HG03432 (cell line): Measurements from ENCODE around the gene POLR3A.

Source experiments
- ATAC-seq: cut with Tn5 transposase; IDR thresholded peaks from one replicate; pipeline ENCODE4 v1.9.1; 2021; ENCODE audit warnings: mild to moderate bottlenecking, moderate library complexity; ENCODE audit not compliant: unreplicated experiment

The POLR3A gene

DNA sequence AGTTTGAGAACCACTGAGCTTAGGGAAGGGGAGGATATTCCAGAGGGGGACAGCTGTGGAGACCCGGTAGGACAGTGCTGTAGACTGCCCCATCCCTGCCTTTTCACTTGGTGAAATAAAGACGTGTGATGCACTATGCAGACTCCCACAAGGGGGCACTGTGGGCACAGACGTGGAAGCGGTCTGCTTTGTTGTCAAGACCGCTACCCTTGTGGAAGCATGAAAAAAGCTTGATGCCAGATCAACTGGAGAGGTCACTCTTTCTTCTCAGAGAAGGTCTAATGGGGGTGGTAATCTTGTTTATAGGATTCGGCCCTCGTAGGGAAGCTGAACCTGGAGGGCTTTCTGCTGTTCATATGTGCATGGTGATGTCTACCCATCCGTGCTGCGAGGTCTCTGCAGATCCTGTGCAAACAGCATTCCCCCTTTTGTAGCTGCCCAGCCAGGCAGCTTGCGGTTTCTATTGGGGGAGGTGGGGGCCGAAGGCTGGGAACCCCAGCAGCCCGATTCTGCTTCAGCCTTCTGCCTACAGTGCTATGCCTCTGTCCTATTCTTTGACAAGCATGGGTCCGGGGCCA, 18.1 kb upstream of the POLR3A start:
- ATAC-seq: peak; percentile 61

DNA sequence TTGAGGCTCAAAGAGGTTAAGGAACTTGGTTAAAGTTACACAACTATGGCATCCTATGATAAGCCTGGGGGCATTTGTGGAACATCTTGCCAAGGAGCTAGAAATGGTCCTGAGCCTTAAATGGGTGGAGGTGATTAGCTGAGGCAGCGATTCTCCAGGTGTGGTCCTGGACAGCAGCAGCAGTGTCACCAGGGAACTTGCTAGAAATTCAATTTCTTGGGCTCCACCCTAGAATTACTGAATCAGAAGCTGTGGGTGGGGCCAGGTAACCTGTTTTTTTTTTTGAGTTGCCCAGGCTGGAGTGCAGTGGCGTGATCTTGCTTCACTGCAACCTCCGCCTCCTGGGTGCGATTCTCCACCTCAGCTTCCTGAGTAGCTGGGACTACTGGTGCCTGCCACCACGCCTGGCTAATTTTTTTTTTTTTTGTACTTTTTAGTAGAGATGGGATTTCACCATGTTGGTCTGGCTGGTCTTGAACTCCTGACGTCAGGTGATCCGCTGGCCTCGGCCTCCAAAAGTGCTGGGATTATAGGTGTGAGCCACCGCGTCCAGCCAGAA, 17.5 kb upstream of the POLR3A start:
- no peak for ATAC-seq

GRCh38 chr10:78045856-78046255, 16.5 kb upstream of the POLR3A start:
- ATAC-seq: no peak

DNA sequence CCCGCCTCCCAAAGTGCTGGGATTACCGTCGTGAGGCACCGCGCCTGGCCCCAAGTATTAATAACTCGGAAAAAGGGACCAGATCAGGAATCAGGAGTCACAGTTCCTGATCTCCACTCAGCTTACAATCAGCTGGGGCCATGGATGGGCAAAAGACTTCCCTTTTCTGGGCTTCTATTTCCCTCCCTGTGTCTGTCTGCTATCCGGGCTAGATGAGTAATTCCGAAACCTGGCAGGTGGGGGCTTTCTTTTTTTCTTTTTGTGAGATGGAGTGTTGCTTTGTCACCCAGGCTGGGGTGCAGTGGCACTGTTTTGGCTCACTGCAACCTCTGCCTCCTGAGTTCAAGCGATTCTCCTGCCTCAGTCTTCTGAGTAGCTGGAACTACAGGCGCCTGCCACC, 15.9 kb upstream of the POLR3A start:
- ATAC-seq: peak; percentile 80

DNA sequence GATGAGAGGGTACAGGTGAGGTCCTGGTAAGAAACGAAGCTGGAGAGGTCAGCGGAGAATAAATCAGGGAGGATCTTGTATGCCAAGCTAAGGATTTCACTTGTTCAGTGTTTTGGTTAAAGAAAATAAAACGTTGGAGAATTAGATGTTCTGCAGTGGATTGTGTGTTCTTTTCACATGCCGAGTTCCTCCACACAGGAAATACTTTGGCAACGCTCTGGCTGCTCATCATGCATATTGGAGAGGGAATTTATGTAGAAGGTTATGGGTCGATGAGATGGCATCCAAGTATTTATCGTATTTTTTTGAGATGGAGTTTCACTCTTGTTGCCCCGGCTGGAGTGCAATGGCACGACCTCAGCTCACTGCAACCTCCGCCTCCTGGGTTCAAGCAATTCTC, 15.4 kb upstream of the POLR3A start:
- no peak for ATAC-seq

- no peak for ATAC-seq
These were observed 14.9 kb upstream of the POLR3A start for GRCh38 chr10:78044179-78044578.

DNA sequence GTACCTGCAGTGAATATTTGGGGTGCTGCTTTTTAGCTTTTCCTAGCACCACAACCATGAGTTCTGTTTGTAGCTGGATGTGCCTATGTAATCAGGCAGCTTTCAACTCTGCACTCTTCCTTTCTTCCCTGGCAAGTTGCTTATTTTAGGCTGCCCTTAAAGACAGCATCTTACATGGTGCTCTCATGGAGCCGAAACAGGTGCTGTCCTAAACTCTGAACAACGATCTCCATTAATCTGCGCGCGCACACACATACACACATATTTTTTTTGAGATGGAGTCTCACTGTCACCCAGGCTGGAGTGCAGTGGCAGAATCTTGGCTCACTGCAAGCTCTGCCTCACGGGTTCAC, 13.4 kb upstream of the POLR3A start:
- no peak for ATAC-seq

GRCh38 chr10:78042058-78042751, 12.9 kb upstream of the POLR3A start:
- no peak for ATAC-seq

DNA sequence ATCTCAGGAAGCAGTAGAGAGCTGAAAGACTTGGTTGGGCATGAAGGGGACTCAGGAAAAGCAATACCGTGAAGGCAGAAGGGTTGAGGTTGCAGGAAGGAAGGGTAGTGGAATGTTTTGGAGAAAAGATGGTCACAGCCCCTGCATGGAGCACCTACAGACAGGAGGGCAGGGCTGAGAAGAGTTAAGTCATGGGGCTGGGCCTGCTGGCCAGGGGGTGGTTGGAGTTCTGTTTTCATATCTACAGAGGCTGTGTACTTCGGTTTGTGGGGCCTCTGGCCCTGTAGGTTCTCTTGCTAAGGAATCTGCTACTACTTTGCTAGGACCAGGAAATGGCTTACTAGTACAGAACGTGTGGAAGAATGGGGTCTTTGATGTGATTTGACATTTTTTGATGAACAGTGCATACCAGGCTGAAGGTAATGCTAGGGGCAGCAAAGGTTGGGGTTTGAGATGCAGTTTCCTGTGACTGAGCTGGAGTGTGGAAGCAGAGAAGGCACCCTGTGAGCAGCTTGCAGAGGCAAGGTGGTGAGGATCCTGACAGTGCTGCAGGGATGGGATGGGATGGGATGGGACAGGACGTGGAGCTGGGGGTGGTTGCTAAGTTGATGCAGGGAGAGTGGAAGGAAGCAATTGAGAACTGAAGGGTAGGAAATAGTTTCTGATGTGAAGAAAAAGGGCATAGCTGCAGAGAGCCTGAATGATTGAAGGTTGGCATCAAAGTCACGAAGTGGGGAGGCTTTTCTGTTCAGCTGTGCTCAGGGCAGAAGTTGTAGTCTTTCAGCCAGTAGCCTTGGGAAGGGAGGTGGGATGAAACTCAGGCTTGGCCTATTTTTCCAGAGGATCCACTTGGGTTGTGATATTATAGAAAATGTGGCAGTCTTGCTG, 12.1 kb upstream of the POLR3A start:
- no peak for ATAC-seq

GRCh38 chr10:78039743-78040142, 10.4 kb upstream of the POLR3A start:
- no peak for ATAC-seq

GRCh38 chr10:78038791-78039547, 9.7 kb upstream of the POLR3A start:
- ATAC-seq: no peak

GRCh38 chr10:78038105-78038504, 8.8 kb upstream of the POLR3A start:
- no peak for ATAC-seq

DNA sequence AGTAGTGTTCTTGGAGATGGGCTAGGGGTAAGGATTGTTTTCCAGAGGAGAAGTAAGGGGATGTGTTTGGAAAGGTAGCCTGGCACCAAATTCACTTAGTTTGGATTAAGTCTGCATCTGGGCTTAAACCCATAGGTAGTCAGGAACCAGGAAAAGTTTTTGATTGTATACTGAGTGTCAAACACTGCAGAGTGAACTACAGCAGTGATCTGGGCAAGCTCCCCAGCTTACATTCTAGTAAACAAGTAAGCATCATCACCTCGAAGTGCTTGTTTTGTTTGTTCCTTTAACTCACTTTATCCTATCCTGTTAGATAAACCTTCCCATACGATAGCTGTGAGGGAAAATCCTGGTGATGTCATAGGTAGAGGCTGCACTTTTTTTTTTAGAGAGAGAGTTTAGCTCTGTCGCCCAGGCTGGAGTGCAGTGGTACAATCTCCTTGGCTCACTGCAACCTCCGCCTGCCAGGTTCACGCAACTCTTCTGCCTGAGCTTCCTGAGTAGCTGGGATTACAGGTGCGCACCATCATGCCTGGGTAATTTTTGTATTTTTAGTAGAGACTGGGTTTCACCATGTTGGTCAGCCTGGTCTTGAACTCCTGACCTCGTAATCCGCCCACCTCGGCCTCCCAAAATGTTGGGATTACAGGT, 6.7 kb upstream of the POLR3A start:
- no peak for ATAC-seq

GRCh38 chr10:78035437-78035836, 6.1 kb upstream of the POLR3A start:
- ATAC-seq: no peak

DNA sequence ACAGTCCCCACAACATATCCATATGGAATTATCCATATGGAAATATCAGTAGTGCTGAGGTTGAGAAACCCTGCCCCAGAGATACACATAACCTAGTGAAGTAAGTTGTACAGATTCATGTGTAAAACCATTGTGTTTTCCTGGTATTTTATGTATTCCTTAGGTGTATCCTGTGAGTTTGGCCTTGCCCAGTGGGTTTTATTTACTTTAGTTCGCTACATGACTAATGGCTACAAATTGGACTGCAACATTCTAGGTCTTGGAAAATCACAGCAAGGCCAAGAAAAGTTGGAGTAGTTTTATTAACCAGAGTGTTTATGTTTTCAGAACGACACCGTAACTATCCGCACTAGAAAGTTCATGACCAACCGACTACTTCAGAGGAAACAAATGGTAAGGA, 5.7 kb upstream of the POLR3A start:
- no peak for ATAC-seq

DNA sequence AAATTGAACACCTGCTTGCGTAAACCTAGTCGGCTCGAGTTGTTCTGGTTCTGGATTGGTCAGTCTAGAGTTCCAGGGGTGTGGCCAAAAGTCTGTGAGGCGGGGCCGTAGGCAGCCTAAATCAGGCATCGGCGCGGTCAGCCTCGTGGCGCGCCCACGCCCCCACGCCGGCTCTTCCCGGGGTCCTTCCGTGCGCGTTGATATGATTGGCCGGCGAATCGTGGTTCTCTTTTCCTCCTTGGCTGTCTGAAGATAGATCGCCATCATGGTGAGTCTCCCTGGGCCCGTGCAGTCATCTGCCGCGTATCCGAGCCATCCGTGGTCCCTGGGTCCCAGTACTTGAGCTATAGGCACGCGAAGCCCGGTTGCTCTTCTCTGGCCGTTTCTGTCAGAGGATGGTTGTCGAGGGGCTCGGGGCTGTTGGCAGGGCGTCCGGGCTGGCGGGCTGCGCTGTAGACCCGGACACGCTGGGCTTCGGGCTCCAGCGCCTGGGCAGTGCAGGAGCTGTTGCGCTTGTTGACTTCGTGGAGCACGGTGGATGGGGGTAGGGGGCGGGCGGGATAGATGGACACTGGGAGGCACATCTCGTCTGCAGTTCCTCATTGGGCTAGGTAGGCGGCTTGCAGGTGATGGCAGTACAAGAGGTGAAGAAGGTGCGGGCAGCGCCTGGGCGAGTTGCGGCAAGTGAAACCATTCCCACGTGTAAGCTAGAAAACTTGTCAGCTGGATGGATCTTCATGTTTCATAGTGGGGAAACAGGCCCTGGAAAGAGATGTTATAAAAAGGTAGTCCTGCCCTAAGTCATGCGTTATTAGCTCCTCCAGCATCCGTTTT, 4.5 kb upstream of the POLR3A start, which contains the start of gene RPS24:
Gene RPS24, plus strand, starts transcription at position 227 of the 834 bp plus-strand sequence. Its CDS starts 39 bp downstream, at position 266.
- peak; percentile 86 for ATAC-seq

GRCh38 chr10:78033387-78033636, 4.0 kb upstream of the POLR3A start:
- ATAC-seq: no peak

GRCh38 chr10:78028438-78029268, 662 bp downstream of the POLR3A start:
- ATAC-seq: no peak
